ENCODE results near the gene CMTM4.
A peak's percentile ranks its signal among the peaks of the same experiment; 100 is the strongest.

DNA sequence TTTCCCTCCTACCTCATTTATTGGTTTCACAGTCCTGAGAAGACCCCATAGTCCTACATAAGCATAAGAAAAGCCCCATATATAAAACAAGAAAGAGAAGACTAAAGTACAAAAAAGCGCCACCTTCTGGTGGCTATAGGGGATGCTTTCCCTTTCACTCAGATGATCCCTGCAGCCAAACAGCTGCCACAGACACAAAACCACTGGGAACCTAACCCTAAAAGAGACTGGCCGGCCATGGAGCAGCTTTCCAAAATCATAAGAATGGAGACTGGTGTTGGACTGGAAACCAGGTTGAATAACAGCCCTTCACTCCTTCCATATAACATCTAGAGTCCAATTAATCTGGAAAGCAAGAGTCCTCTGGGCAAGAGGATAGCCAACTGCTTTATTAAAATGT is 43.5 kb upstream of the CMTM4 start:
- TF ChIP-seq, protein P1, sequence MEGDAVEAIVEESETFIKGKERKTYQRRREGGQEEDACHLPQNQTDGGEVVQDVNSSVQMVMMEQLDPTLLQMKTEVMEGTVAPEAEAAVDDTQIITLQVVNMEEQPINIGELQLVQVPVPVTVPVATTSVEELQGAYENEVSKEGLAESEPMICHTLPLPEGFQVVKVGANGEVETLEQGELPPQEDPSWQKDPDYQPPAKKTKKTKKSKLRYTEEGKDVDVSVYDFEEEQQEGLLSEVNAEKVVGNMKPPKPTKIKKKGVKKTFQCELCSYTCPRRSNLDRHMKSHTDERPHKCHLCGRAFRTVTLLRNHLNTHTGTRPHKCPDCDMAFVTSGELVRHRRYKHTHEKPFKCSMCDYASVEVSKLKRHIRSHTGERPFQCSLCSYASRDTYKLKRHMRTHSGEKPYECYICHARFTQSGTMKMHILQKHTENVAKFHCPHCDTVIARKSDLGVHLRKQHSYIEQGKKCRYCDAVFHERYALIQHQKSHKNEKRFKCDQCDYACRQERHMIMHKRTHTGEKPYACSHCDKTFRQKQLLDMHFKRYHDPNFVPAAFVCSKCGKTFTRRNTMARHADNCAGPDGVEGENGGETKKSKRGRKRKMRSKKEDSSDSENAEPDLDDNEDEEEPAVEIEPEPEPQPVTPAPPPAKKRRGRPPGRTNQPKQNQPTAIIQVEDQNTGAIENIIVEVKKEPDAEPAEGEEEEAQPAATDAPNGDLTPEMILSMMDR (IDR thresholded peaks at IDR 0.05; ENCODE audit: control extremely low read depth in 1 of 3, insufficient read depth in 1 of 3, low read depth in 1 of 3, low read length in 3 of 3), result peak; percentile 29 to 60 (median 47); a peak in 3 of 4 replicates
- TF ChIP-seq RXRA (IDR thresholded peaks at IDR 0.05; ENCODE audit: insufficient read depth, low read depth, low read length) (no peak), CREB1 (IDR thresholded peaks at IDR 0.05) (no peak), POLR2AphosphoS5 (IDR thresholded peaks at IDR 0.05; ENCODE audit: low read depth, low read length) (no peak), BRCA1 (IDR thresholded peaks at IDR 0.05; ENCODE audit: low read depth, low read length) (no peak), SRF (IDR thresholded peaks at IDR 0.05; ENCODE audit: low read depth, low read length) (no peak), ZNF274 (IDR thresholded peaks at IDR 0.05; ENCODE audit: borderline replicate concordance, extremely low read depth, low read length) (no peak)

All from H1 (cell line).